Hypothalamus (tissue), 51 donors: ENCODE results near the gene NEK10.

Experiments used
- DNase-seq, 51 donors: peaks; one replicate each; lab custom pipeline; 2025; lab: John Stamatoyannopoulos, UW

The NEK10 gene

GRCh38 chr3:27254896-27255295 is 114.3 kb downstream of the NEK10 start:
- no peak for DNase-seq

- peak in 11 of 51 donors; percentile 0 to 30 (median 3) for DNase-seq
Measured at GRCh38 chr3:27253831-27254230, 115.4 kb downstream of the NEK10 start.

- DNase-seq = peak in 1 of 51 donors; percentile 30
Measured at GRCh38 chr3:27253391-27253790, 115.8 kb downstream of the NEK10 start.

- DNase-seq = no peak
Measured at GRCh38 chr3:27252646-27253045, 116.5 kb downstream of the NEK10 start.

GRCh38 chr3:27244374-27244773 is 124.8 kb downstream of the NEK10 start:
- DNase-seq = no peak

GRCh38 chr3:27239951-27240350 is 129.2 kb downstream of the NEK10 start:
- DNase-seq = no peak

- DNase-seq = no peak
Measured at GRCh38 chr3:27228805-27229204, 140.4 kb downstream of the NEK10 start.

GRCh38 chr3:27224197-27224596 is 145.0 kb downstream of the NEK10 start:
- no peak for DNase-seq

GRCh38 chr3:27221264-27221932 is 147.8 kb downstream of the NEK10 start:
- no peak for DNase-seq

GRCh38 chr3:27220166-27220565 is 149.0 kb downstream of the NEK10 start:
- no peak for DNase-seq

GRCh38 chr3:27219127-27219845 is 149.9 kb downstream of the NEK10 start:
- no peak for DNase-seq

GRCh38 chr3:27216955-27217552 is 152.1 kb downstream of the NEK10 start:
- no peak for DNase-seq

GRCh38 chr3:27216295-27216855 is 152.8 kb downstream of the NEK10 start:
- no peak for DNase-seq

- no peak for DNase-seq
Measured at GRCh38 chr3:27213450-27213849, 155.7 kb downstream of the NEK10 start.

GRCh38 chr3:27209617-27210264 is 159.4 kb downstream of the NEK10 start:
- DNase-seq = no peak

GRCh38 chr3:27208961-27209616 is 160.1 kb downstream of the NEK10 start:
- DNase-seq = no peak

- DNase-seq = no peak
Measured at GRCh38 chr3:27202959-27203358, 166.2 kb downstream of the NEK10 start.

- DNase-seq = no peak
Measured at GRCh38 chr3:27201492-27201891, 167.7 kb downstream of the NEK10 start.

- no peak for DNase-seq
Measured at GRCh38 chr3:27200721-27201489, 168.3 kb downstream of the NEK10 start.
